ENCODE results near the gene CUL1. TPM values are rescaled to one million over a fixed set of nuclear protein-coding genes. Genes with fewer than 3 reads are reported as not detected.

CUL1 gene
- total RNA-seq, 1 donor from 2014 or later = 48.4 TPM

DNA sequence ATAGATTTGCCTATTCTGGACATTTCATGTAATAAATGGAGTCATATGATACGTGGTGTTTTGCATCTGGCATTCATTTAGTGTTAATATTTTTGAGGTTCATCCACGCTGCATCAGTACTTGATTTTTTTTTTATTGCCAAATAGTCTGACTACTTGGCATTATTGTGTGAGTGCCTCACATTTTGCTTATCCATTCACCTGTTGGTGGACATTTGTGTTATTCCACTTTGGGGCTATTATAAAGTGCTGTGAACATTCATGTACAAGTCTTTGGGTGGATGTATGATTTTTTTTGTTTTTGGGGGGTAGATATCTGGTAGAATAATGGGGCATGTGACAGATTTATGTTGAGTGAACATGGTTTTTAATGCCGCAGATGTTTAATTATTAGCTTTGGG is 19.7 kb downstream of the CUL1 start:
- DNase-seq (ENCODE audit: low spot score) = no peak

DNA sequence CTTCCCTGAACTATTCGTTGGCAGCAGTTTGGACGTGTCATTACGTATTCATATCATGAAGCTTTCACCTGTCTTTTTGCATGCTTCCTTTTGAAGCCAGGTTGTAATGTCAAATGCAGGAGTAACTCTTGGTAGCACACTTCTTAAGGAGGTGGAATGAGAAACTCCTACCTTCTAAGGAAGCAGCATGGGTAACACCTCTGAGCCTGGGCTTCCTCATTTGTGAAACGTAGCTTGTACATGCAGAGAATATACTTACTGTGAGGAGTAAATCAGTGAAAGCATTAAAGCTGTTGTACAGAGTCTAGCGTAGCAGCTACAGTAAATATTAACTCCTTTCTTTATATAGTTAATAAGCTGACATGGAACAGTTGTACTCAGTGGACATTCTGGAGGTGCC is 21.1 kb downstream of the CUL1 start:
- DNase-seq (ENCODE audit: low spot score) = no peak

DNA sequence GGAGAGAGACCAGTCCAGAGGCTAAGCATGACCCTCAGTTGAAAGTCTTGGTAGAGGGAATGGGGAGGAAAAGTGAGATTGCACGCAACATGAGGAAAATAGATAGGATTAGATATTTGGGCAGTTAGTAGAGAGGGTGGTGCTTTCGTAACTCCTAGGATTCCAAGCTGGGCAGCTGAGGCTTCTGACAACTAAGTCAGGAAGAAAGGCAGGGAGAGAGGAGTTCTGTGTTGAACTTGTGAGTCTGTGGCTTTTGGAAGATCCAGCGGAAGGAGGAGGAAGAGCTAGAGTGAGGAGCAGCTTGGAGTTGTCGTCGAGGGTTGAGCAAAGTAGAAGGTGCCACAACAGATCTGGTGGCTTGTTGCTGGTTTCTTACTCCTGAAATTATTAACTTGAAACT is 21.8 kb downstream of the CUL1 start:
- no peak for DNase-seq (ENCODE audit: low spot score)

DNA sequence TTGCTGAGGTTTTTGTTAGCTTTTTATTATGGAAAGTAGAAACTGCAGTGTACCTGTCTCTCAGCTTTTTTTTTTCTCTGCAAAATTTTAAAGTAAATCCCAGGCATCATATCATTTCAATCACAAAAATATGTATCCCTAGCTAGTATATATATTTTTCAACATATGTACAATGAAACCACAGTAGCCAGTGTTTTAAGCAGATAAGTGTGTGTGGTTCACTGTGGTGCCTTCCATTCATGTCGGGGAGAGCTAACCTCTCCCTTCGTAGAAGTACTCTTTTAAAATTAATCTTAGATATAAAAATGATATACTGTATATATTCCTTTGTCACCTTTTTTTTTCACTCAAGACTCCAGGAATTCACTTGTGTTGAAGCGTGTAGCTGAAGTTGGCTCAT is 22.7 kb downstream of the CUL1 start:
- DNase-seq (ENCODE audit: low spot score) = no peak

DNA sequence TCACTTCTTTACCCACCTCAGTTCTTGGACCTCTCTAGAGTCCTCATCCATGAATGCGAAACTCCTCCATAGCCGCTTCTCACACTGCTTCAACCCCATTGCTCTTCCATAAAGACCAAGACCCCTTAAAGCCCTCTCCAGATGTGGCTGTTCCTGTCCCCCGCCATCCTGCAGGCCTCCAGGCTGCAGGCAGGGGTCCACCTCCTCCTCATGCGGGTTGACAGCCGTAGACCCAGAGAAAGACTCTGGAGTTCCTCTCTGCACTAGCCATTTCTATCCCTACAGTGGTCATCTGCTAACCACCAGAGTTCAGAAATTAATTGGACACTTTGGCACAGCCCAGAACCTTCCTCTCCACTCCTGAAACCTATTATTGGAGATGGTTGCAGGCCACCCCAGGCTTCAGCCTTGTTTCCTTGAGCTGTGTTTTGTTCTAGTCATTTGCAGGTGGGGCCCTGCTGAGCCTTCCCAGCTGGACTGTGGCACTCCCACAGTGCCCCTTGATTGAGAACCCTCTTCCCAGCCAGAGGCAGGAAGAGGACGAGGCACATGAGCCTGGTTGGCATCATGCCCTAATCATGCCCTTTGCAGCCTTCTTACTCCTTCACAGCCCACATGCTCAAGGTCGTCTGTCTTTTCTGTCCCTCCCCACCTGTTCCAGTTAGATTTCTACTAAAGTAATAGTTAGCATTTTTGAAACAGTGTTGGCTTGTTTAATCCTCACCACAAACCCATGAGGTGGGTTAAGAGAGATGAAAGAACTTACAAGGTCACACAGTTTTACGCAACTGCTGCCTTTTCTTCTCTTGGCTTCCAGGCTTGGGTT is 23.9 kb downstream of the CUL1 start:
- no peak for DNase-seq (ENCODE audit: low spot score)

DNA sequence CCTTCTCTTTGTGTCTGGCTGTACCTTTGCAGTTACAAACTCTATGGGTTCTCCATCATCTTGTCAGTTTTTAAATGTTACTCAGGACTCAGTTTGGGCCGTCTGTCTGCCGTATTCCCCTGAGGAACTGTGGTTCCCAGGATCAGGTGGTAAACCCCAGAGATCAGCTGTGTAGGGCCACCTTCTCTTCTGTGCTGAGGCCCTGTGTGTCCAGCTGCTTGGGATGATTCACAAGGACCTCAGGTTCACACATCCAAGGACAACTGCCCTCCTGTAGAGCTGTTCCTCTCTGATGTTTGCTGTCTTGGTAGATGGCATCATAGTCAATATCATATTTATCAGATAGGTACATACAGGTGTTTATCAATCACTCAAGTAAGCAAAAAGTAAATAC is 24.5 kb downstream of the CUL1 start:
- DNase-seq (ENCODE audit: low spot score) = no peak

DNA sequence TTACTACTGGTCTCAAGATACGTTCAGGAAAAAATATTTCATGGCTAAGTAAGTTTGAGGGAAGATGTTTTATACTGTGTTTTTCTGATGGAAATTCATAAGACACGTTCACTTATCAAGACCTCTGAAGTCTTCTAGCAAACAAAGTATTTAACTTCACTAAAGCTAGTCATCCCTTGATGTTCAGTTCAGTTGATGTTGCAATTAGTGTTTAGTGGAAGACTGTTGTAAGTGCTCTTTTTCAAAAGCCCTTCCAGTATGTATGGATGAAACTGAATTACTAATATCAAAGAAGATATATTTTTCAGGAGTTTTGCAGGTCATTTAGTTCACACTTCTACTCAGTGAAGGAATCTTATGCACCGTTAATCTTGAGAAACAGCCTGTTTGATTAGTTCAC is 25.1 kb downstream of the CUL1 start:
- DNase-seq (ENCODE audit: low spot score) = no peak

DNA sequence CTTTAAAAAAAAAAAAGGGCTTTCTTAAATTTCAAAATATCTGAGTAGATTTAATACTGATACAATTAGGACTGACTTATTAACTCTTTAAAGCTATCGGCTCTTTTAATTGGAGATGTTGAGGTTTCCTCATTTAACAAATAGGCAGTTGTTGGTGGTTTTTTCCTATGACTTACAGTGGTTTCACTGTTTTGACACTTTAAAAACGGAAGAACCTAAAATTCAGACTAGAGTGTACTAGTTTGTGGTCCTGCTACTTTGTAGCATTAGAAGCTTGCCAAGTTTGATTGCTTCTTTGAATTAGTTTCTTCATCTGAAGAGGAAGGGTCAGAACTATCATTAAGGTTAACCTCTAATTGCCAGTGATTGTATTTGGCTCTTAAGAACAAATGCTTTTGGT is 27.7 kb downstream of the CUL1 start:
- no peak for DNase-seq (ENCODE audit: low spot score)

DNA sequence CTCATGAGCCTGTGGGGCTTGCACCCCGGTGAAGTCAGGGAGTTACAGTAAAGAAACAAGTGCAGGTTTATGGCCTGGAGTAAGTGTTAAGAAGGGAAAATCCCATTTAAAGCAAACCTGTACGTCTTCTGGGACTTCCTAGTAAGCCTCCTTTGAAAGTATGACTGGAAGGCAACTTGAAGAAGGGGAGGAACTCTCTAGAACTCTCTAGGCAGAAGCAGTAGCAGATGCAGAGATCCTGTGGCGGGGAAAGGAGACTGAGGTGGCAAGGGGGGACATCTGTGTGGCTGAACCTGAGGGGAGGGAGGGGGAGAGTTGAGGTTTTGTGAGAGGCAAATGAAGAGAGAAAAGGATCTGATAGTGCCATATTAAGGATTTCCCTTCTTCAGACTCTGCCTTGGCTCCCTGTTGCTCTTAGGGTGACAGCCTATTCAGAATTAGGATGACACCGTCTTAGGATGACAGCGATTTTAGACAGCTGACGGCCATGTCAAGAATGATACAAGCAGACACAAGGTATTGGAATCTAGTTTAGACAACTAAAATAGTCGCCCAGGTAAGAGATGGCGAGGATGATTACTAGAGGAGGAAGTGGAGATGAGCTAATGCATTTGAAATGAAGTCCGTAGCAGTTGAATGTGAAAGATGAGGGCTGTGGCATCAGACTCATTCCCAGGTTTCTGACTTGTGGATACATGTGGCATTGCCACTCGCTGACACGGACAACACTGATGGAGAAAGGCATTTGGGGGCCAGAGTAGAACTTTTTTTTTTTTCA is 29.0 kb downstream of the CUL1 start:
- no peak for DNase-seq (ENCODE audit: low spot score)

DNA sequence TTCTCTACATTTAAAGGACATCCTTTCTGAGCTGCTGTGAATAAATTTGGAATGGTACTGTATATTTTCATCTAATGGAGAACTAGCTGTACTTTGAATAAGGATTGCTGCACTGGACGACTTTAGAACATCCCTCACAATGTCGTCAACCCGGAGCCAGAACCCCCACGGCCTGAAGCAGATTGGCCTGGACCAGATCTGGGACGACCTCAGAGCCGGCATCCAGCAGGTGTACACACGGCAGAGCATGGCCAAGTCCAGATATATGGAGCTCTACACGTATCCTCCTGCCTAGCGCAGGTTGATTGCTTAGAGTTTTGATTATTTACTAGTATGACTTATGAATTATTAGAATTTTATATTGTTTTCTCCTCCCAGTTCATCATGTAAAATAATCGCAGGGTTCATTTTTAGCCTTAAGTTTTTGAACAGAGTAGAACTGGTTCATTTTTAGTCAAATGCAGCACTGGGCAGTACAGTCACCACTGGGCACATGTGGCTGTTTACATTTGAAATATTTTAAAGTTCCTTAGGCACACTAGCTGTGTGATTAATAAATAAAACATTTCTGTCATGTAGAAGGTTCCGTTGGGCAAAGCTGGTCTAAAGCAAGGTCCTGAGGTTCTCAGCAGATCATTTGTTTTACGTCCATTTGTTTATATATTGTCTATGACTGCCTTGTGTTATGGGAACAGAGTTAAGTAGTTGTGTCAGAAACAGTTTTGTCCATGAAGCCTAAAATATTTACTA is 31.5 kb downstream of the CUL1 start:
- no peak for DNase-seq (ENCODE audit: low spot score)

DNA sequence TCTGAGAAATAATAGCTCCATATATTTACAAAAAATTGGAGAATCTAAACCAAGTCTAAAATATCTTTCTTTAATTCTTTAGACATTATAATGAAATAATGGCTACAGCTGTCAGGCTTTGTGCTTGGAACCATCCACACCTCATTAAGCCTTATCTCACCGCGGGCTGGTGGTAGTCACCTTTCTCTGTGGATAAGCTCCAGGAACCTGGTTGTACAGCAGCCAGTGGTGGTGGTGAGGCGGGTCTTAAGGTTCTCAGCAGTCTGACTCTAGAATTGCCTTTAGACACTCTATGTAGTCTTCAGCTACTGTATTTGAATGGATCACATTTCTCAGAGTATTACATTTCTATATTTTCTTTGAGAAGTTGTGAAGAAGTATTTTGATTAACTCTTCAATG is 34.2 kb downstream of the CUL1 start:
- no peak for DNase-seq (ENCODE audit: low spot score)

DNA sequence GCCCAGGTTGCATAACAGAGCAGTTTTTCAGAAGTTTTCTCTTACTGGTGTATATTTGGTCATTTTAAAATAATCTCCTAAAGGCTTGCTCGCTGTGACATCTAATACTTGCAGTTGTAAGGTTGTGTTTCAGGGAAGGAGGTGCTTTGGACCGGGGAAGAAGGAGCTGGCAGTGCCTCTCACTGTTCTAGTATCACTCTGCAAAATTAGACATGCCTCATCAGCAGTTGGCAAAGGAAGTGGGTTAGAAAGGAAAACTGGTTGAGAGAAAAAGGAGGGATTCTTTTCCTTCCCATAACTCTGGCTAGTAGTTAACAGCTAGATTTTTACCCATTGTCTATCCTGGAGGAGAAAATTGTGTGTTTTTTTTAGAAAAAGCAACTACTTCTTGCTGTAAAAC is 34.8 kb downstream of the CUL1 start:
- no peak for DNase-seq (ENCODE audit: low spot score)

DNA sequence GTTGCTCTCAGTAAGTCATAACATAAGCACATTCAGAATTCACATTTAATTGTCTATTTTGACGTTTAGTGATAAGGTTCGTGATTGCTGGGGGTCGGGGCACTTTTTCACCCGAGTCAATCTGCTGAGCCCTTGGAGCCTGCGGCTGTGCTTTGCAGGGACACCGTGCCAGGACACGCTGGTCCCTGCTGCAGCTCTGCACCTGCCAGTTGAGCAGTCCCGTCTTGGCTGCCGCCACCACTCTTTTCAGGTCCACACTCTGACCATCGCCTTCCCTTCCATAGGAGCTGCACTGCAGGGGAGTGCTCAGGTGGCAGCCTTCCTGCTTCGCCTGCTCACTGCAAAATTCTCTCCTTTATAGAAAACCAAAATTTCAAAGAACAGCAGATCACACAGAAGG is 36.4 kb downstream of the CUL1 start:
- no peak for DNase-seq (ENCODE audit: low spot score)

DNA sequence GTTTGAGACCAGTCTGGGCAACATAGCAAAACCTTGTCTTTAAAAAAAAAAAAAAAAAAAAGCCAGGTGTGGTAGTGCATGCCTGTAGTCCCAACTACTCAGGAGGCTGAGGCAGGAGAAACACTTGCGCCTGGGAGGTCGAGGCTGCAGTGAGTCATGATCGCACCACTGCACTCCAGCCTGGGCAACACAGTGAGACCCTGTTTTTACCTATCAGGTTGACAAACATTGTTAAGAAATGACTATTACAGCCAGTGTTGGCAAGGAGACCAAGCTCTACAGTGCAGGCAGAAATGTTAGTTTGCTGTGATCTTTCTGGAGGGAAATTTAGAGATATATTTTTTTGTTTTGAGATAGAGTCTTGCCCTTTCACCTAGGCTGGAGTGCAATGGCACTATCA is 37.3 kb downstream of the CUL1 start:
- no peak for DNase-seq (ENCODE audit: low spot score)

DNA sequence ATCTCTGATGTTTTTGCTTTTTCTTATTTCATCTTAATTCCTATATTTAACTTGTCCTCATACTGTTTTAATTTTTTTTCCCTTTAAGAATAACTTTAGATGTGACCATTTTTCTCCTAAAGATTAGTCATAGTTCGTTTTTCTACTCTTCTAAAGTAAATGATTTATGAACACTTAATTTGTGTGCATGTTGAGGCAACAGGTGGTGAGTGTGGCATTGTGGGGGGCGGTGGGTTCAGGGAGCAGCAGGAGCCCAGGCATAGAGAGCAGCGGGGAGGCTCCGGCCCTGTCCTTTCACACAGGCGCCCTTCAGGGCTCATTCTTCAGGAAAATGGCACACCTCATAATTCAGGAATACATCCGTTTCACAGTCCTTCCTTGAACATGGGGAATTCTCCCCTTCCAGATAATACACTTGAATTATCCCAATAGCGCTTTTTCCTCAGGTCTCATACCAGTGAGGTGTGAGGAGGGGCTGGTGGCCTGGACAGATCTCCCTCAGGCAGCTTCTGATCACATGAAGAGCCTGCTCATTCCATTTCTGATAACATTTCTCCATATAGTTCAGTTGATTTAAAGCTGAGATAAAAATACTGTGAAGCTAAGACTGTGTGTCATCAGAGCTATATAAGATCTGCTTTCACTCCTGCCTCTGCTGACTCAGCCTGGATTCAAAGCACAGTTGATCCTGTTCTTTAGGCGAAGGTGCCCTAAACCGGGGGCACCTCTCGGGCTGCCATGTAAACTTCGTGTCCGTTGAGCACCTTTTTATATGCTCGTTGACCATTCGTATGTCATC is 40.2 kb downstream of the CUL1 start:
- no peak for DNase-seq (ENCODE audit: low spot score)

DNA sequence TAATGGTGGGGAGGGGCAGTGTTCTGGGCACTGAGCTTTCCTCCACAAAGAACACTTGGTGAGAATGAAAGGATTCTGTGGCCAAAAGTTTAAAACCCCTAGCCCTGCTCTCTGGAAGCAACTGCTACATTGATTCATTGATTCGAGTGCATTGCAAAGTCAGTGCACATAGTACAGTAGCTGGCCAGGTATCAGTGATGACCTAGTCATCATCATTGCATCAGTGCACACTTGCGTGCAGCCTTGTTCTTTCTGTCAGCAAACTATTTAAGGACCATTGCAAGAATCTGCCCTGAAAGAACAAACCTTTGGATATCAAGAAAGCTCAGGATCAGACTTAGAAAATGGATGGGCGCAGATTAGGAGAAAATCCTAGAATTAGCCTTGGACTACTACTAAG is 47.4 kb downstream of the CUL1 start:
- no peak for DNase-seq (ENCODE audit: low spot score)

DNA sequence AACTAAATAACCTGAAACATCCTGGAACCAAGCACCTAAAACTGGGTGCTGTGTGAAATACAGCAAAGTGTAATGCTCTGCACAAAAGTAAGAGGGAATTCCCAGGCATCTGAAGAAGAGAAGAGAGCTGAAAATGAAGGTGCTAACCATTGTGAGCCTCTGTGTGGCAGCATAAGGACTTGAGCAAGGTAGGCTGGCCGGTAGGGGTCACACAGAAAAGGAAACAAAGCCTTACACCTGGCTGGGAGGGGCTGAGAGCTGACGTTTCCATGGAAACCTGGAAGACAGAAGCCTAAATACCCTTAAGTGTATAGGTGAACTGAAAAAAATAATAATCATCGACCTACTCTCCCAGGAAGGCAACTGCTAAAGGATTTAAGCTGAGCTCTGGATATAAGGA is 48.6 kb downstream of the CUL1 start:
- DNase-seq (ENCODE audit: low spot score) = no peak

DNA sequence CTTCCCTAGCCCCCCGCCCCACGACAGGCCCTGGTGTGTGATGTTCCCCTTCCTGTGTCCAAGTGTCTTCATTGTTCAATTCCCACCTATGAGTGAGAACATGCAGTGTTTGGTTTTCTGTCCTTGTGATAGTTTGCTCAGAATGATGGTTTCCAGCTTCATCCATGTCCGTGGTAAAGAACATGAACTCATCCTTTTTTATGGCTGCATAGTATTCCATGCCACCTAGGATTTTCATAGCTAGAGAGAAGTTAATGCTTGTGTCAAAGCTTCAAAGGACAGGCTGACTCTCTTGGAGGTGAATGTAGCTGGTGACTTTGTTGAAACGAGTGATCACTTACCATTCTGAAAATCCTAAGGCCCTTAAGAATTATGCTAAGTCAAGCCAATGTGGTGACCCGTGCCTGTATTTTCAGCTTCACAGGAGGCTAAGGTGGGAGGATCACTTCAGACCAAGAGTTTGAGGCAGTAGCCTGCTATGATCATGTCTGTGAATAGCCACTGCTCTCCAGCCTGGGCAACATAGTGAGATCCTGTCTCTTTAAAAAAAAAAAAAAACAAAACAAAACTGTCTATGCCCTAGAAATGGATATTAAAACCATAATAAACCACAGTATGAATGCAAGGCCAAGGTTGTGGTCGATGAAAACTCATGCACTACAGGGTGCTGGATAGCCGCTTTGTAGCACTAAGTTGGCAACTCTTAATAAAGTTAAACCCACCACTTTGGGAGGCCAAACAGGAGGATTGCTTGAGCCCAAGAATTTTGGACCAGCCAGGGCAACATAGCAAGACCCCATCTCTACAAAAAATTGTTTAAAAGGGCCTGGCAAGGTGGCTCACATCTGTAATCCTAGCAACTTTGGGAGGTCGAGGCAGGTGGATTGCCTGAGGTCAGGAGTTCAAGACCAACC is 52.0 kb downstream of the CUL1 start:
- DNase-seq (ENCODE audit: low spot score) = no peak

DNA sequence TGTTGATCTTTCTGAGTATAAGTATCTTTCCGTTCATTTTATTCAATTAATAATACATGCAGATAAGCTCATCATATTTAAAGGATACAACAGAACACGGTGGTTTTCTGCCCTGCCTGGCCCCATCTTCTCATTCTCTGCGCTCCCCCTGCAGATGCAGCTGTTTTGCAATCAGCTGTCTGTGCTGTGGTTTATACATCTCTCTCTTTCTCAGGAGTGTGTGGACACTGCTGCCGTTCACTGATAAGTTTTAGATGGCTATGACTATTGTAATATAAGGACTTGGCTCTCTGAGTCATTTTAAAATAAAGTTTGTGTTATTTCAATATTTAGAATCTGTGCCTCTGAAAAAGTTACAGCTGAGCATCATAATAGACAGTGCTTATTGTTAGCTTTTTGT is 54.5 kb downstream of the CUL1 start:
- DNase-seq (ENCODE audit: low spot score) = no peak

DNA sequence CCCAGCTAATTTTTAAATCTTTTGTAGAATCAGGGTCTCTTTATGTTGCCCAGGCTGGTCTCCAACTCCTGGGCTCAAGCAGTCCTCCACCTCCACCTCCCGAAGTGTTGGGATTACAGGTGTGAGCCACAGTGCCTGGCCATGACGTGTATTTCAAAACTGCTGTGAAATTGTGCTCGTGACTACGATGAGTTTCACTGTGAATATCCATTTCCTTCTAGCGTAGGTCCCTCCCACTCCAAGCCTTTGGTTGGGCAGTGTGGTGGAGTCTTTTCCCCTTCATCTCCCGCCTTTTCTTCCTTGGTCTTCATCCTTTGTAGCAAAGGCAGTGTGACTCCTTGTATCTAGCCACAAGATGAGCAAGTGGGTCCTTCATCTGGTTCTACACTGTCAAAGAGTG is 56.2 kb downstream of the CUL1 start:
- no peak for DNase-seq (ENCODE audit: low spot score)

Measured in ureter (tissue), 1 donor.